Fibroblast of peridontal ligament (primary cell): ENCODE measurements around the gene BRPF1.

ENCODE experiments used
- DNase-seq: peaks from one replicate; pipeline ENCODE4 v3.0.0-alpha.2; 2010; ENCODE audit errors: extremely low read depth

Gene BRPF1

GRCh38 chr3:9736831-9737230 is 5.3 kb downstream of the BRPF1 start:
- DNase-seq: no peak

DNA sequence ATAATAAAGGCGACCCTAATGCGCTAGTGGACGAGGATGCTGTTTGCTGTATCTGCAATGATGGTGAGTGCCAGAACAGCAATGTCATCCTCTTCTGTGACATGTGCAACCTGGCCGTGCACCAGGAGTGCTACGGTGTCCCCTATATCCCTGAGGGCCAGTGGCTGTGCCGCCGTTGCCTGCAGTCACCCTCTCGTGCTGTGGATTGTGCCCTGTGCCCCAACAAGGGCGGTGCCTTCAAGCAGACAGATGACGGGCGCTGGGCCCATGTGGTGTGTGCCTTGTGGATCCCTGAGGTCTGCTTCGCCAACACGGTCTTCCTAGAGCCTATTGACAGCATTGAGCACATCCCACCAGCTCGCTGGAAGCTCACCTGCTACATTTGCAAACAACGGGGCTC is 7.6 kb downstream of the BRPF1 start:
- no peak for DNase-seq

- DNase-seq: no peak
Measured at GRCh38 chr3:9742560-9742959, 11.0 kb downstream of the BRPF1 start.

GRCh38 chr3:9743548-9743947 is 12.0 kb downstream of the BRPF1 start:
- DNase-seq: no peak

GRCh38 chr3:9744162-9744561 is 12.6 kb downstream of the BRPF1 start:
- no peak for DNase-seq

- no peak for DNase-seq
Measured at GRCh38 chr3:9745521-9745920, 14.0 kb downstream of the BRPF1 start.

DNA sequence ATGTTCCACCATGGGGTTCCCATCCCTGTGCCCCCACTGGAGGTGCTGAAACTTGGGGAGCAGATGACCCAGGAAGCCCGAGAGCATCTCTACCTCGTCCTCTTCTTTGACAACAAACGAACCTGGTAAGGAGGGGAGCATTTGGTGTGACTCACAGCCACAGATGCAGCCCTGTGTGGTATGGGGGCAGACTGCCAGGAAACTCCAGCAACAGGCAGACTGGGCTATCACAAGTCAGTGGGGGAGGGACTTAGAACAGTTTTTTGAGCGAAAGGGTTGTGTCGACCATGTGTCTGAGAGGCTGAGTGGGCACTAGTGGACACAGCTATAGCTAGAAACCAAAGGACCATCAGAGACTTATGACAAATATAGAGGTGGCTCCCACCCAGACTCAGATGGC is 14.8 kb downstream of the BRPF1 start:
- DNase-seq: peak; percentile 76

GRCh38 chr3:9747267-9747666 is 15.7 kb downstream of the BRPF1 start:
- DNase-seq: peak; percentile 43

GRCh38 chr3:9748031-9748430 is 16.5 kb downstream of the BRPF1 start:
- no peak for DNase-seq

DNA sequence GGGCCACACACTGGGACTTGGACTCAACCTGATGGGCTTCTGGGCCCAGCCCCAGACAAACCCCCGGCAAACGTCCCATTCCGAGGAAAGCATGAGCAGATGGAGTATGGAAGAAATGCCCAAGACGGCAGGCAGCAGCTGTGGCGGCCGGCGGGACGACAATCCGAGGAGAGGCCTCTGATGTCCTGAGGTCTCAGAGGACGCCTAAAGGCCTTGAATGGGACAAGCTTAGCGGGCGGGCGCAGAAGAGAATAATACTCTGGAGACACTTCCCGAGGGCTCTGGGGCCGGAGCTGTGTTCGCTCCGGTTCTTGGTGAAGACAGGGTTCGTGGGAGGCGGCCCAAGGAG is 17.7 kb downstream of the BRPF1 start:
- no peak for DNase-seq

DNA sequence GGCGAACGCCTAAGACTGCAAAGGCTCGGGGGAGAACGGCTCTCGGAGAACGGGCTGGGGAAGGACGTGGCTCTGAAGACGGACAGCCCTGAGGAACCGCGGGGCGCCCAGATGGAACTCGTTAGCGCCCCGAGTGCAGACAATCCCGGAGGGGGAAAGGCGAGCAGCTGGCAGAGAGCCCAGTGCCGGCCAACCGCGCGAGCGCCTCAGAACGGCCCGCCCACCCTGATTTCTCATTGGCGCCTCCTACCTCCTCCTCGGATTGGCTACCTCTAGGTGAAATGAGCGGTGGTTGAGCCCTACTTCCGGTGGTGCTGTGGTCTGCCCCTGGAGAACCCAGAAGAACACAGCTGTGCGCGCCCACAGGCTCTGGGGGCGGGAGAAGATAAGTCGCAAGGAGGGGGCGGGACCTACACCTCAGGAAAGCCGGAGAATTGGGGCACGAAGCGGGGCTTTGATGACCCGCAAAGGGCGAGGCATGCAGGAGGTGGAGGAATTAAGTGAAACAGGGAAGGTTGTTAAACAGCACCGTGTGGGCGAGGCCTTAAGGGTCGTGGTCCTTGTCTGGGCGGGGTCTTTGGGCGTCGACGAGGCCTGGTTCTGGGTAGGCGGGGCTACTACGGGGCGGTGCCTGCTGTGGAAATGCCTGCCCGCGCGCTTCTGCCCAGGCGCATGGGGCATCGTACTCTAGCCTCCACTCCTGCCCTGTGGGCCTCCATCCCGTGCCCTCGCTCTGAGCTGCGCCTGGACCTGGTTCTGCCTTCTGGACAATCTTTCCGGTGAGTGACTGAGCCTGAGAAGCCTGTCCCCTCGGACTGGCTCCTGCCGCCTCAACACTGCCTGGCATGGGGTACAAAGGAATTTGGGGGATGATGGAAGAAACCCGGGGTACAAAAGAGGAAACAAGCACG is 18.4 kb downstream of the BRPF1 start, which contains the start of gene OGG1:
Gene OGG1, plus strand, starts transcription at position 308 of the 911 bp plus-strand sequence. Its CDS starts 335 bp downstream, at position 643.
- peak; percentile 98 for DNase-seq

DNA sequence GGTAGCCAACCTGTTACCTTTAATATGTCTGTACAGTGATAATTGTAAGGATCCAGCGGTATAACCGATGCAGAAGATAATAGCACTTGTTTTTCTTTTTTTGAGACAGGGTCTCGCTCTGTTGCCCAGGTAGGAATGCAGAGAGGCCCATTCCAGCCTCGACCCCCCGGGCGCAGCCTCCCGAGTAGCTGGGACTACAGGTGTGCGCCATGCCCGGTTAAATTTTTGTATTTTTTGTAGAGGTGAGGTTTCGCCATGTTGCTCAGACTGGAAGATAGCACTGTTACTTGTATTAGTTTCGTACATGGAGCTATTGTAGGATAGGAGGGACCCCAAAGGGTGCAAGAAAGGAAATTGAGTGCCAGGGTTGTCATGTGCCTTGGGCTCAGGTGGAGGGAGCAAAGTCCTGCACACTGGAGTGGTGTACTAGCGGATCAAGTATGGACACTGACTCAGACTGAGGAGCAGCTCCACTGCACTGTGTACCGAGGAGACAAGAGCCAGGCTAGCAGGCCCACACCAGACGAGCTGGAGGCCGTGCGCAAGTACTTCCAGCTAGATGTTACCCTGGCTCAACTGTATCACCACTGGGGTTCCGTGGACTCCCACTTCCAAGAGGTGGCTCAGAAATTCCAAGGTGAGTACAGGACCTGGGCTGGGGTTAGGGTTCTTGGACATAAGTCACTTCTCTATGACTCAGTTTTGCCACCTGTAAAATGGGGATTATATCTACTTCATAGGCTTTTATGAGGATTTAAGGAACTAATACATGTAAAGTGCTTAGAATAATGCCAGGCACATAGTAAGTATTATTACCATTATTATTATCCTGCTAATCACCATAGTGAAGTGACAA is 19.2 kb downstream of the BRPF1 start:
- no peak for DNase-seq

GRCh38 chr3:9754678-9755077 is 23.1 kb downstream of the BRPF1 start:
- DNase-seq: no peak

GRCh38 chr3:9757427-9757826 is 25.9 kb downstream of the BRPF1 start:
- DNase-seq: no peak

DNA sequence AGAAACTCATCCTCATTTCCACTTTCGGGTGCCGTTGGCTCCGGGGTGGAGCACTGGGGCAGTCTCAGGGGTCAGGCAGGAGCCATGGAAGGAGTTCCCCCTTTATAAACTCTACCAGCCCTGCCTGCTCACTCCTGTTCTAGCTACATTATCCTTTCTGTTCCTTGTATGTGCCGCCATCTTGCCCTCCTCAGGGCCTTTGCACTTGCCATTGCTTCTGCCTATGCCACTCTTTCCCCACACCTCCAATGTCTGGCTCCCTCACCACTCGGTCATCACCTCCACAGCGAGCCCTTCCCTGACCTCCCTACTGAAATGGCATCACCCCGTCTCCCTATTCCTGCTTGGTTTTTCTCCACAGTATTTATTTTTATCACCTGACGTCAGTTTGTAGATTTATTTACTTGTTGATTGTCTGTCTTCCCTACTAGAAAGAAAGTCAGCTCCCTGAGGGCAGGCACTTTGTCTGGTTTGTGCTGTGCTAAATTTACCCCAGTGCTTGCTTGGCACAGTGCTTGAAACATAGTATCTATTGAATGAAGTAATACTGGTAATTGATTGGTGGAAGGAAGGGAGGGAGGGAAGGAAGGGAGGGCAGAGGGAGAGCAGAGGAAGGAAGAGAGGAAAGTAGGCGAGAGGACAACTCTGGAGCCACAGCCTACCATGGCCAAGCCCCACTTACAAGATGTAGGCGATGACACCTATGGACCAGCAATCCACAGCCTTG is 29.4 kb downstream of the BRPF1 start:
- DNase-seq: no peak

DNA sequence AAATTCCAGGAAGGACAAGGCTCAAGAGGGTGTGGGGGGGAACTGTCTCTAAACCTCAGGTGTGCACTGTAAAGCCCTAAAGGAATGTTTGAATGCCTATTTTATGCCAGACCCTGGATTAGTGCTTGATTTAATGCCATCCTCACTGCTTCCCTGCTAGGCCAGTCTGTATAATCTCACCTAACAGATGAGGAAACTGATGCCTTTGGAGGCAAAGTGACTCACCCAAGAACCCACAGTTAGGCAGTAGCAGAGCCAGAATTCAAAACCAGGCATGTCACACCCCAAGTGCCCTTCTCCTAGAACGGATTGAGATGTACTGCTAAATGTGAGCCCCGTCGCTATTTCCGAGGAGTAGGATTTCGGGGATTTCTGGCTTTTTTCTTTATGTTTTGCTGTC is 30.4 kb downstream of the BRPF1 start:
- no peak for DNase-seq

DNA sequence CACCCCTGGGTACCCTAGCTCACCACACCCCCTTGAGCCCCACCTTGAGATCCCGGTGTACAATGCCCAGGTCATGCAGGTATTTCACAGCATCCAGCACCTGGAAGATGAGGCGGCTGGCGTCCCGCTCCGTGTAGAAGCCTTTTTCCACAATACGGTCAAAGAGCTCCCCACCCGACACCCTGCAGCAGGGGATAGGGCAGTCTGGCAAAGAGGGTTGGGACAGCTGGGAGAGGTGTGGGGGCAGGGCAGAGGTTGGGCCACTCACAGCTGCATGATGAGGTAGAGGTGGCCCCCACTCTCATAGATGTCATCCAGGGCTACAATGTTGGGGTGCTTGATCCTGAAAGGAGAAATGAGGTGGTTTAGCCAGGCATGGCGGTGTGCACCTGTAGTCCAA is 31.3 kb downstream of the BRPF1 start:
- DNase-seq: no peak

DNA sequence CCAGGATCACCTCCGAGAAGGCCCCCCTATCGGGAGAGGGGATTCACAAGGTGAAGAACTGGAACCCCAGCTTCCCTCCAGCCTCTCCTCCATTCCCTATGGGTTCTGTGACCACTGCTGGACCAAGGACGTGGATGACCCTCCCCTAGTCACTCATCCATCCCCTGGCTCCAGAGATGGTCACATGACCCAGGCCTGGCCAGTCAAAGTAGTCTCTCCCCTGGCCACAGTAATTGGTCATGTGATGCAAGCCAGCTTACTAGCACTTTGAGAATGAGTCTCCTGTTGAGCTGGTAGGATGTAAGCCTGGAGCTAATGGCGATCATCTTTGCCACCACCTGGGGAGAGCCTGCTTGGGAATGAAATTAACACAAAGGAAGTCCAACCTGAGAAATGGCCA is 34.3 kb downstream of the BRPF1 start:
- DNase-seq: no peak

DNA sequence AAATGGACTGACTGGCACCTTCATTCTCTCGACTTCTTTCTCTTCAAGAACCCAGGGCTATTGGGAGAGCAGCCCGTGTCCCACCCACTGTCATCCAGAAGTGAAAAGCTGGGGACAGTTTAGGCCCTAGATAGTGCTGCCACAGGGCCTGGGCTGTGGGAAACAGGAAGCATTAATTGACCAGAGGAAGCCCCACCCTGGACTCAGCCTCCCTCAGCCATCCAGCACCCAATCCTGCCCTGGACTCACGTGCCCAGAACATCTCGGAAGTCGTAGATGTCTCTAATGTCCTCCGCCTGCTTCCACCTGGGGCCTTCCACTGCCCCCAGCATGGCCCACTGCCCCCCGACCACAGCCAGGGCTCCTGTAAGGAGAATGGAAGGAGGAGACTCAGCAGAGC is 35.9 kb downstream of the BRPF1 start:
- no peak for DNase-seq

GRCh38 chr3:9768141-9768775 is 36.7 kb downstream of the BRPF1 start:
- no peak for DNase-seq

DNA sequence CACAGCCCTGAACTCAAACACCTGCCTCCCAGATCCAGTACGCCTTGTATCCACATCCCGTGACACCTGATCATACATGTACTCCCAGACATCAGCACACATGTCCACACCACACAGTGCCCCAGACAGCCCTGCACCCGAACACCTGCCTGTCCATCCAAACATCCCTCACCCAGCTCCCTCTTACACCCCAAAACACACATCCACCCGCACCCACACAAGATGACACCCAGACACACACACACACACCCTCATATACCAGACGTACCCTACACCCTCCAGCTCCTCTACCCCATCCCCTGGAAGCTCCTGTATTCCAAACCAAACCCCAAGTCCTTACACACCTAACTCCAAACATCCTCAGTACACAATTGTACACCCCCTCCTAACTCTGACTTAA is 37.5 kb downstream of the BRPF1 start:
- no peak for DNase-seq
